ENCODE results near the gene CNTFR. TPM values are rescaled to one million over a fixed set of nuclear protein-coding genes. Genes with fewer than 3 reads are reported as not detected.
"Not testable (repeated sequence)": the region's sequence is repeated elsewhere in the genome, so short reads cannot be mapped to it uniquely, and the experiment has no call there.

The CNTFR gene
- polyA plus RNA-seq, 4 donors, result 42.5 to 53.8 (median 46.6) TPM

DNA sequence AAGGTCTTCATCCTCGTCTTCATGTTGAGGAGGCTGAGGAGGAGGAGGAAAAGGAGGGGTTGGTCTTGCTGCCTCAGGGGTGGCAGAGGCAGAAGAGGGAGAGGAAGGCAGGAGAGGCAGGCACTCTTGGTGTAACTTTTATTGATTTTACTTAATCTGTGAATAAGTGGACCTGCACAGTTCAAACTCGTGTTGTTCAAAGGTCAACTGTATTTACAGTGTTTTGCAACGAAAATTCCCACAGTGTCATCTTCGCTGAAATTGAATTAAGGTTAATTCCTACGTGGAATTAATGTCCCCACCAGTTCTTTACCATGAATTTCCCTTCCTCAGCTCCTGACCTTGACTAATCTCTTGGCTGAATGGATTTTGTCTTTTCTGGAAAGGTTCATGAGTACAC lies 45.5 kb downstream of the CNTFR start:
- no peak for DNase-seq (ENCODE audit: low read depth in 4 of 4, low spot score in 3 of 4)

DNA sequence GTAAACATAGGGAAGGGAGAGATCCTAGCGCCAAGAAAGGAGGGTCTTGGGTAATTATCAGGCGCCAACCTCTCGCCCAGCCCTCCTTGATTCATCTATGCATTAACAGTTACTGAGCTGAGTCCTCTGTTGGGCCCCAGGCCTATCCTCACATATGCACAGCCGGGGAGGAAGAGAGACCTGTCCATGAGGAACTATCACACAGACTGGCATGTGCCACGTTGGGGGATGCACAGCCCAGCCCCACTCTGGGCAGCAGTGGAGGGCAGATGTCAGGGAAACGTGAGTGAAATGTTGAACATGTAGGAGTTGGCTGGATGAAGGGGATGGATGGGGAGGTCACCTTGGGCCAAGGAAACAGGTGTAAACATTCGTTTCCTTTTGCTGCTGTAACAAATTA lies 48.0 kb downstream of the CNTFR start:
- no peak for DNase-seq (ENCODE audit: low read depth in 4 of 4, low spot score in 3 of 4)

DNA sequence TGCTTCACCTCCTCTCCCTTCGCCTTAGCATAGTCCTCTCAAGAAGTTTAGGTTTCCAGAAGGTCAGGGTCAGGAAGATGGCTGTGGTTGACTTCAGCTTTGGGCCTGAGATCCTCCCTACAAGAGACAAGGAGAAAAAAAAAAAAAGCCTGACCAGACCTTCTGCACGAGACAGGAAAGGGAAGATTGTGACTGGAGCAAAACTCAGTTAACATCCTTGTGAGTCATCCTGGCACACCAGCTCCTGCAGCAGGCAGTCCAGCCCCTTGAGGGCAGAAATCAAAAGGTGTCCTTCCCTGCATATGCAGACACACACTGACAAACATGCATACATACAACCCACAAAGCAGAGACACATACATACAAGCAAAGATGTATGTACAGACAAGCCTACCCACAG lies 48.7 kb downstream of the CNTFR start:
- DNase-seq (ENCODE audit: low read depth in 4 of 4, low spot score in 3 of 4), result no peak

DNA sequence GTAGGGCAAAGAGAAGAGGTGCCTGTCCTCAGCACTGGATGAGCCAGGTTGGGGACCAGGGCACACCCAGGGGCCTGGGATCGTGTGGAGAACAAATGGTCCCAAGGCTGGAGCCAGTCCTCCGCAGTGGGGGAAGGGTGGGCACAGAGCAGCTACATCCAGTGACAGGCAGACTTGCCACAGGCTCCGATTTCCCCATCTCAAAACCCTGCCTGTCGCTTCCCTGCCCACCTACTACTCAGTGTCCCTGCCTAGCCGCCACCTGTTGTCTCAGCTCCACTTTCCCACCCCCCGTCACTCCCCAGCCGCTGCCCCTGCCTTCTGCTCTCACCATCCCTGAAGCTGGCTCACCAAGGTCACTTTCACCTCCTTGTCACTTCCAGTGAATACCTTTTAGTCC lies 52.8 kb downstream of the CNTFR start:
- DNase-seq (ENCODE audit: low read depth in 4 of 4, low spot score in 3 of 4), result no peak

DNA sequence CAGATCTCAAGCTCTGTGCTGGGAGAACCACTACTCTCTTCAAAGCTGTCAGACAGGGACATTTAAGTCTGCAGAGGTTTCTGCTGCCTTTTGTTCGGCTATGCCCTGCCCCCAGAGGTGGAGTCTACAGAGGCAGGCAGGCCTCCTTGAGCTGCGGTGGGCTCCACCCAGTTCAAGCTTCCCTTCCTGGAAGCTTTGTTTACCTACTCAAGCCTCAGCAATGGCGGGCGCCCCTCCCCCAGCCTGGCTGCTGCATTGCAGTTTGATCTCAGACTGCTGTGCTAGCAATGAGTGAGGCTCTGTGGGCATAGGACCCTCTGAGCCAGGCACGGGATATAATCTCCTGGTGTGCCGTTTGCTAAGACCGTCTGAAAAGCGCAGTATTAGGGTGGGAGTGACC lies 57.5 kb downstream of the CNTFR start:
- DNase-seq (ENCODE audit: low read depth in 4 of 4, low spot score in 3 of 4), result not testable (repeated sequence)

DNA sequence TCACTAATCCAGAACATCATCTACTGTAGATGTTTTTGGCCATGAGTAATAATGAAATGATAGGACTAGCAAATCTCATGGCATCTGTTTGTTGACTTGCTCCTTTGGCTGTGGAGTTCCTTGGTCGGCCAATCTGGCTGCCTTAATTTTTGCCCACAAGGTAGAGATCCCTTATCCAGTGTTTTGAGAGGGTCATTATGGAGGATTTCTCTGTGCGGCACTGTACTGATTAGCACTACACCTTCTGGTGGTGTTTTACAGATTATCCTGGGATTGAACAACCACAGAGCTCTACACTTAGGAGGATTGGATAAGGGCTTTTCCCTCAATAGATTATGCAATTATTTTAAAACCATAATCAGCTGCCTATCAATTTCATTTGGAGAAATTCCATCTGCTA lies 63.5 kb downstream of the CNTFR start:
- no peak for DNase-seq (ENCODE audit: low read depth in 4 of 4, low spot score in 3 of 4)

DNA sequence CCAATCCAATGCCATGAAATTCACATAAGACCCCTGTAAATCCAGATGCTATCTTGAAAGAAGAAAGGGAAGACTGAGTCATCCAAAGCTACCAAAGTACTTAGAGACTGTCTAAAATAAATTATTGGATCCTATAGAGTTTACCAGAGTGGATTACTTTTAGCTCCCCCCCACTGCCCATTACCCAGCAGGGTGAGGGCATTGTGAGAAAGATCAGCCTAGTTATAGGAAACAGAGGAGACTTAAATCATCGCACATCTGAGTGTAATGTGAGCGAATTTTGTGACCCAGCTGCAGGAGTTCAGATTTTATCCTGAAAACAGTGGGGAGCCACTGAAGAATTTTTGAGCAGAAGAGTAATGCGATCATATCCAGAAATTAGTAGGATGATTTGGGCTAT lies 65.2 kb downstream of the CNTFR start:
- no peak for DNase-seq (ENCODE audit: low read depth in 4 of 4, low spot score in 3 of 4)

DNA sequence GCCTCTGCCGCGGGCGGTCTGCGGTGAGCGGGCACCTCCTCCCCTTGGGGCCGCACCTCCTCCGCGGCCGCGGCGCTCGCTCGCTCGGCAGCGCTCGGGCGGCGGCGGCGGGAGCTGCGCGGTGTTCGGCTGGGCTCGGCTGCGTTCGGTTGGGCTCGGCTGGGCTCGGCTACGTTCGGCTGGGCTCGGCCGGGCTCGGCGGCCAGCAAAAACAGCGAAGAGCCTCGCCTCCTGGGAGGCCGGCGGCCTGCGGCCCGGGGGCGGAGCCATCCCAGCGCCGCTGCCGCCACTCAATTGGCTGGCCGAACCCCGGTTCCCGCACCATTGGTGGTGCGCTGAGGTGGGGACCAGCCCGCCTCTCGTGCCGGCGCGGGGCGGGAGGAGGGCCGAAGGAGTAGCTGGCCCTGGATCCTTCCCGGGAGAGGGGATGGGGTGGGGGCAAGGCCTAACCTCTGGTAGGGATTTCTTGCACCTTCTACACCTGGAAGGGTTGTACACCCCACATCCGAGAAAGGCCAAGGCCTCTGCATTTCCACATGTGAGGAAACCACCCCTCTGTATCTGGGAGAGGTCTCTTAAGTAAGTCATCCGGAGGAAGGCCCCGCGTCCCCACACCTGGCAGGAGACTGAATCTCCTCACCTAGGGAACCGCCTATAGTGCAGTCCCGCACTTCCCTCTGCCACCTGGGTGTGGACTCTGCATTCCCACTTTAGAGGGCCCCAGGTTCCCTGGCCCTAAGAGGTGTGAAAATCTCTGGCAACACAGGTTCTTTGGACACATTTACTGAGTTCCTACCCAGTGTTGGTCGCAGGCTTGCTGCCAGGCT lies 66.3 kb downstream of the CNTFR start, which contains the start of gene ENHO:
TSS of gene ENHO (minus strand) at position 20 of the 827 bp plus-strand sequence. CDS start 1,295 bp downstream, outside the sequence.
- peak; percentile 79 to 85 (median 80) for DNase-seq (ENCODE audit: low read depth in 4 of 4, low spot score in 3 of 4)

DNA sequence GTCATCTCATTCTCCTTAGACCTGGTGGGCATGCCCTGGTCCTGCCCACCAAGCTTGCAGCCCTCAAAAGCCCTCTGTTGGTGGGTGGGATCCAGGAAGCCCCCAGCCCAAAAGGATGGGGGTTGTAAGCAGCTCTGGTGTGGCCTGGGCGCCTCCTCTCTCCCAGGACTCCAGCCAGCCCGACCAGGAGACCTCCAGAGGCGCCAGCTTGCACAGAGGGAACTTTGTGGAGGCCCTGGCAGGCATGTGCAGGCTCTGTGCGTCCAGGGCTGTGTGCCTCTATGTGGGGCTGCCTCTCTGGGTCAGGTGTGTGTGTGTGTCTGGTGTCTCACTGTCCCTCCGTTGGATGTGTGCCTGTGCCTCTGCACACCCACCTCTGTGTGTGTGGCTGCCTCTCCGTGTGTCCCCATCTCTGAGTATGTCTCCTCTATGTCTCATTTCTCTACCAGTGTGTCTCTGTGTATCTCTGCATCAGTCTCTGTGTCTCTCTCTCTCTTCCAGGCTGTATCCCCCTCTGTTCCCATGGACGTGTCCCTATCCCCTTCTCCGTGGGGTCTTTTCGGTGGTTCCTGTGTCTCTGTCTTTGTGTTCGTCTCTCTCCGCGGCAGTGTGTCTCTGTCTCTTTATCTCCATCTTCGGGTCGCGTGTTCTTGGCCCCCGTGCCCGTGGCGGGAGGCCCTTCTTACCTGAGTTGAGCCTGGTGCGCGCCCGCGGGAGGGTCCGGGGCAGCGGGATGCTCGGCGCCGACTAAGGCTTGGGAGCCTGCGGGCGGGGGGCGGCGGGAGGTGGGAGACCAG lies 67.2 kb downstream of the CNTFR start:
- no peak for DNase-seq (ENCODE audit: low read depth in 4 of 4, low spot score in 3 of 4)

DNA sequence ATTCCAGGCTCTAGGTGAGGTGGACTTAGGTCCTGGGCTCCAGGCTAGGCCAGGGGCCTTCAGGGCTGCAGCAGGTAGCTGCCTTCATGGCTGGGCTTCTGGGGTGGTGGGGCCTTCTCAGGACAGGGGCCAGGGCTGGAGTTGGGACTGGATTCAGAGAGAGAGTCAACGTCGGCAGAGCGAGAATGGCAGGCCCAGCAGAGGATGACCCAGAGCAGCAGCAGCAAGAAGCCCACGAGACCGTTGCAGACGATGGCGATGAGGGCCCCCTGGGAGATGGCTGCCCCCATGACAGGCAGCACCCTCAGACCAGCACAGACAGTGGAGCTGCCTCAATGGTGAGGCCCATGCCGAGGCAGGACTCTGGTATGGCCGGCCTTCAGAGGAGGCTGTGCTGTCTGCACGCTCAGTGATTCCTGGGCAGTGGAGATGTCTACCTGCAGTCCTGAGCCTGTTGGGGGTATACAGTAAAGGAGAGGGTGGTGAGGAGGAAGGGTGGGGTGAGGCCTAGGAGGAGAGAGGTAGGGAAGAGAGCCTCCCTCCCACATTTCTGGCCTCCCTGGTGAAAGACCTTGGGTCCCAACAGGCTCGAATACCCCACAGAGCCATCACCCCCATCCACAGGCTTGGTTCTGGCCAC lies 68.0 kb downstream of the CNTFR start:
- DNase-seq (ENCODE audit: low read depth in 4 of 4, low spot score in 3 of 4), result no peak

DNA sequence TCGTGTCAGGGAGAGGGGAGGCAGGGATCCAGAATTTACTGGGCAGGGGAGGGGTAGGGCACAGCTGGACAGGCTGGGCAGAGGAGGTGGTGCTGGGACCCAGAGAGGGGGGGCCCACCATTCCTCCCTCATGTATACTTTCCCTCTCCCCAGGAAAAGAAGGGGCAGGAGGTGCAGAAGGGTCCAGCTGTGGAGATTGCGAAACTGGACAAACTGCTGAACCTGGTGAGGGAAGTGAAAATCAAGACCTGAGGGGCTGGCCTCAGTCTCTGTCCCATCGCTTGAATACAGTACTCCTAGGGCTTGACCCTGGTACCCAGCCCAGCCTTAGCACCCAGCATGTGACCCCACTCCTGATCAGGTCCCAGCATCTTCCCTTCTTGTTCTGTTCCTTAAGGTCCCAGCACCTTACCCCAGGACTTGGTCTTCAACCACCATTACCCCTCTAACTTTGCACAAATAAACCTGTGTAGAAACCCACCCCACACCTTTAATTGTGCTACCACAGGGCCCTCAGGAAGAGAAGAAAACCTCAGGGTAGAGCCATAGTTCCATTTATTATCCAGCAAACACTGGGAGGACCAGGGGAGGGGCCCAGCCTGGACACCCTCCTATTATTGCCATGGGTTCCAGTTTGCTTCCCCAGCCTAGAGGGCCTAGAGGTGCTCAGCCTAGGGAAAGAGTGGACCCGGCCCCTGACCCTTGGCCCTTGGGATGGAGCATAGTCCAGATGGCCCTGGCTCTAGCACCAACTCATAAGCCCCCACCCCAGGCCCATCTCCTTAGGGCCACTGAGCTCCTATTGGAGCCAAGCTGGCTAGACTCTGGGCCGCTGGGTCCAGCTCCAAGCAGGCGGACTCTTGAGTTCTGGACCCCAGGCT lies 68.8 kb downstream of the CNTFR start:
- no peak for DNase-seq (ENCODE audit: low read depth in 4 of 4, low spot score in 3 of 4)

DNA sequence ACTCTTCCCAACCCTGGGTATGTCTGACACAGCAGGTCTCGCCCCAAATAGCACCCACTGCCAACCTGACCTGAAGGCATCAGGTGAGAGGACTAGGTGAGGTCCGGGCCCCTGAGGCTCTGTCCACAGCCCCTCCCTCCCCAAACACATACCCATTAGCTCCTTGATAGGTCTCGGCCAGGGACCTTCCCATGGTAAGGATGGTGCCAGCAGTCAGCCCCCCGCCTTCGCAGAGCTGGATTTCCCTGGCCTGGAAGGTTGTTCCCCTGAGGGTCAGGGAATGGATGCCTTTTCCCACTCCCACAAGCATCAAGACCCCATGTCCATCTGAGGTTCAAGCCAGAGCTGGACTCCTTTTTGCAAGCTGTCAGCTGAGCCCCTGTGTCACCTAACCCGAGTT lies 69.4 kb downstream of the CNTFR start:
- DNase-seq (ENCODE audit: low read depth in 4 of 4, low spot score in 3 of 4), result no peak

DNA sequence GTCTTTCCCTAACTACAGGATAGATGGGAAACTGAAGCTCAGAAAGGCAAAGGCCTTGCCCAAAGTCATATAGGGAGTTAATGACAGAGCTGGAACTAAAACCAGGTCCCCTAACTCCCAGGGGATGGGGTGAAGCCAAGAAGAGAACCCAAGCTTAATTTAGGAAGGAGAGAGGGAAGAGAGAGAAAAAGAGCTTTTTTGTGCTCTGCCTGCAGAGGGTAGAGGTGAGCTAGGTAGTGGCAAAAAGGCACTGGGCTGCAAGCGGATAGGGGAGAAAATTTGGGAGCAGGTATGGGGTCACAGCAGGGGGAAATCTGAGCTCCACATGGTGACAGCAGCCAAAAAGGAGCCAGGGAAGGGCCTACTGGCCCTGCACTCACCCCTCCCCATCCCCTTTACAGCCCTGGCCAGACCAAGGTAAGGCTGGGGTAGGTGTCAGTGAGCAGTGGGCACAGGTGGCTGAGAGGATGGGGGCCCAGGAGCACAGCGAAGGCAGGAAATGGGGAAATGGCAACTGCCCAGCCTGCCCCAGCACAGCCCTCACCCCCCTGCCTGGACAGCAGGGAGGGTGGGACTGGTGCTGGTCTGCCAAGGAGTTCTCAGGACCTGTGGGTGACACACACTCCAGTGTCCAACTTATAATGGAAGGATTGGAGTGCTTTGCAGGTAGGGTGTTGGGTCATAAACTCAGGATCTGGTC lies 70.1 kb downstream of the CNTFR start:
- no peak for DNase-seq (ENCODE audit: low read depth in 4 of 4, low spot score in 3 of 4)

DNA sequence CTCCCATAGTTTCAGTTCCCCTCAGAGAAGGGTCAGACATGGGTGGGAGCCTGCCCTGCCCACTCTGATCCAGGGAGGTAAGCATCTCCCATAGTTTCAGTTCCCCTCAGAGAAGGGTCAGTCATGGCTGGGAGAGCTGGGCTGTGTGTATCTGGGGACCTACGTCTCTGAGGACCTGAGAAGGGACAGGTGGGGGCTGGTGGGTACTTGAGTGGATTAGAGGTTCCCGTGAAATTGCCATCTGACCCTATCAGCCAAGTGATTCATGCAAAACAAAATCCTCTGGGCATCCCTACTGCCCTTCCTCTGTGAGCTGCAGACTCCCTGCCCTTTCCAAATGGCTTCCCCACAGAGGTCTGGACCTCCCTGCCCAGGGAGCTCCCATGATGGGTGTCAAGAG lies 70.6 kb downstream of the CNTFR start:
- no peak for DNase-seq (ENCODE audit: low read depth in 4 of 4, low spot score in 3 of 4)

DNA sequence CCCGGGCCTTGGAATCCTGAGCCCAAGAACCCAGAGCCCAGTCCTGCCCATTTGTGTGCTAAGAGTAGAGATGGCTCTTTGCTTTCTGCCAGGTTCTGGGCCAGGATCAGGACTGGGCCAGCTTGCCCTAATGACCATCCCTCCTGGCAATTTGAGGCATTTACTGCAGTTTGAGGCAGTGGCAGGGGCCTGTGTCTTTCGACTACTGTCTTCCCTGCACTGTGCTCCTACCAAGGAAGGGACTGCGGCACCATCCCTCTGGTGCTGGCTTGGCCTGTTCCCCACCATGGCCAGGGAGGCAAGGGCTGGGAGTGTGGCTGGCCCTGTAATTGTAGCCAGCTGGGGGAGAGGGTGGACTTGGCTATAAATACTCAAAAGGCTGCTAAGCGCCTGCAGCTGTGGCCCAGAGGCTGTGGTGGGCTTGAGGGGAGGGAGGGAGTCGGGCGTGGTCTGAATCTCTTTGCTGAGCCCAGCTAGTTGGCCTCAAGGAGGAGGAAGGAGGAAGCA lies 71.4 kb downstream of the CNTFR start:
- no peak for DNase-seq (ENCODE audit: low read depth in 4 of 4, low spot score in 3 of 4)

DNA sequence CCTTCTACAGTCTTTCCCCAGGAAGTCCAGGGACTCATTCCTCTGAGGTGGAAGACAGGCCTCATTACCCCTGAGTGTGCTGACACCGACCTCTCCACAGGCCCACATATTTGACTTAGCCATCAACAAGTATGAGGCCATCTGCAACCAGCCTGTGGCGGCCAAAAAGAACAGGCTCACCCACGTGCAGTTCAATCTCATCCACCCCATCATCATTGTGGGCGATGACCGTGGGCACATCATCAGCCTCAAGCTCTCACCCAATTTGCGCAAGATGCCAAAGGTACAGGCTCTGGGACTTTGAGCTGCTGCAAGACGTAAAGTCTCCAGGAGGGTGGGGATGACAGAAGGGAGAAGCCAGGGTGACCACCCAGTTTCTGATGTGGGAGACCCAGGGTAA lies 72.3 kb downstream of the CNTFR start:
- DNase-seq (ENCODE audit: low read depth in 4 of 4, low spot score in 3 of 4), result no peak

DNA sequence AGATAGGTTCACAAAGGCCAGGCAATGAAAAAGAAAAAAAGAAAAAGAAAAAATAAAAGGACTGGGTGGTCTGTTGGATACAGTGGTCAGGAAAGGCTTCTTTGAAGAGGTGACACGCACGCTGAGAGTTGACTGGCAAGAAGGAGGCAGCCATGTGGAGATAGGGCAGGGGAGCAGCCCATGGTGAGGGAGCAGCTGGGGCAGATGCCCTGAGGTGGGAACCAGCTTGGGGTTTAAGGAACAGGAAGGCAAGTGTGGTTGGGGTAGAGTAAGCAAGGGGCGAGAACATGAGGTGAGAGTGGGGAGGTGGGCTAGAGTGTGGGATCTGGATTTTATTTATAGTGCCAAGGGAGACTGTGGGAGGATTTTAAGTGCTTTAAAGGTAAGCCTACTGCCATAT lies 73.6 kb downstream of the CNTFR start:
- DNase-seq (ENCODE audit: low read depth in 4 of 4, low spot score in 3 of 4), result no peak

DNA sequence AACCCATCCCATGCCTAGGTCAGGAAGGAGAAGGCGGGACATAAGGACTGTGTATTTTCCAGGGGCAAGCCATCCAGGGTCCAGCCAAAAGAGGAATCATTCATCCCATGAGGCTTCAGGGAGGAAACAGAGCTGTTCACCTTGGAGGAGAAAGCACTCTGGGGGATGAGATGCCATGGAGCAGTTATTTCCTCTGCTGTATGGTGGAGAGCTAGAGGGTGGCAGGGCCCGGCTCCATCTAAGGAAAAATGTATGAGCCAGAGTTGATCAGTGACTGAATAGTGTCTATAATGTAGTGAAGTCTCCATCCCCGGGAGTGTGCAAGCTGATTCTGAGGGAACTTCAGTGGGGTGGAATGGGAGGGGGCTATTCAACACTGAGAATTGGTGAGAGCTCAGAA lies 74.7 kb downstream of the CNTFR start:
- no peak for DNase-seq (ENCODE audit: low read depth in 4 of 4, low spot score in 3 of 4)

DNA sequence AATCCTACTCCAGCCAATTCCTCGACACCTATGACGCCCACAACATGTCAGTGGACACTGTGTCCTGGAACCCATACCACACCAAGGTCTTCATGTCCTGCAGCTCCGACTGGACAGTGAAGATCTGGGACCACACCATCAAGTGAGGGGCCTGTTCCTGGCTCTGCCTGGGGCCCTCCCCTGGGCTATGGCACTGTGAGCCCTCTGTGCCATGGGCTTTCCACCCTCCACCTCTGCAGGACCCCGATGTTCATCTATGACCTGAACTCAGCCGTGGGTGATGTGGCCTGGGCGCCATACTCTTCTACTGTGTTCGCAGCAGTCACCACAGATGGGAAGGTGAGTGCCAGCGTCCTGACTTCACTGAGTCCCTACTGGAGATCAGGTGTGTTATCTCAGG lies 75.1 kb downstream of the CNTFR start:
- no peak for DNase-seq (ENCODE audit: low read depth in 4 of 4, low spot score in 3 of 4)
